Measurements from ENCODE around the gene CPNE1.

- TF ChIP-seq JUND (IDR thresholded peaks at IDR 0.05; ENCODE audit: low read length), result no peak
- no peak for TF ChIP-seq POLR2AphosphoS5 (IDR thresholded peaks at IDR 0.05; ENCODE audit: low read depth, low read length)
- no peak for TF ChIP-seq EP300 (IDR thresholded peaks at IDR 0.05; ENCODE audit: borderline replicate concordance in 1 of 2, low read depth in 2 of 2, low read length in 2 of 2)
- TF ChIP-seq POLR2A (IDR thresholded peaks at IDR 0.05; ENCODE audit: control extremely low read depth in 1 of 2, low read depth in 2 of 2, low read length in 2 of 2), result no peak
- TF ChIP-seq RFX5 (IDR thresholded peaks at IDR 0.05; ENCODE audit: borderline replicate concordance, low read depth, low read length), result no peak
- TF ChIP-seq, protein P1, sequence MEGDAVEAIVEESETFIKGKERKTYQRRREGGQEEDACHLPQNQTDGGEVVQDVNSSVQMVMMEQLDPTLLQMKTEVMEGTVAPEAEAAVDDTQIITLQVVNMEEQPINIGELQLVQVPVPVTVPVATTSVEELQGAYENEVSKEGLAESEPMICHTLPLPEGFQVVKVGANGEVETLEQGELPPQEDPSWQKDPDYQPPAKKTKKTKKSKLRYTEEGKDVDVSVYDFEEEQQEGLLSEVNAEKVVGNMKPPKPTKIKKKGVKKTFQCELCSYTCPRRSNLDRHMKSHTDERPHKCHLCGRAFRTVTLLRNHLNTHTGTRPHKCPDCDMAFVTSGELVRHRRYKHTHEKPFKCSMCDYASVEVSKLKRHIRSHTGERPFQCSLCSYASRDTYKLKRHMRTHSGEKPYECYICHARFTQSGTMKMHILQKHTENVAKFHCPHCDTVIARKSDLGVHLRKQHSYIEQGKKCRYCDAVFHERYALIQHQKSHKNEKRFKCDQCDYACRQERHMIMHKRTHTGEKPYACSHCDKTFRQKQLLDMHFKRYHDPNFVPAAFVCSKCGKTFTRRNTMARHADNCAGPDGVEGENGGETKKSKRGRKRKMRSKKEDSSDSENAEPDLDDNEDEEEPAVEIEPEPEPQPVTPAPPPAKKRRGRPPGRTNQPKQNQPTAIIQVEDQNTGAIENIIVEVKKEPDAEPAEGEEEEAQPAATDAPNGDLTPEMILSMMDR (IDR thresholded peaks at IDR 0.05; ENCODE audit: control extremely low read depth in 1 of 3, insufficient read depth in 1 of 3, low read depth in 1 of 3, low read length in 3 of 3), result no peak
- TF ChIP-seq KDM5A (IDR thresholded peaks at IDR 0.05; ENCODE audit: low read length), result no peak
- no peak for TF ChIP-seq CEBPB (IDR thresholded peaks at IDR 0.05; ENCODE audit: low read depth, low read length)
- TF ChIP-seq GABPA (IDR thresholded peaks at IDR 0.05; ENCODE audit: borderline replicate concordance, insufficient read depth, low read length), result no peak
- no peak for TF ChIP-seq MAX (IDR thresholded peaks at IDR 0.05)
- no peak for TF ChIP-seq SP1 (IDR thresholded peaks at IDR 0.05; ENCODE audit: low read depth, low read length)
- no peak for TF ChIP-seq CREB1 (IDR thresholded peaks at IDR 0.05)
- no peak for TF ChIP-seq MAFK (IDR thresholded peaks at IDR 0.05; ENCODE audit: low read depth, low read length)
- no peak for TF ChIP-seq EZH2 (IDR thresholded peaks at IDR 0.05; ENCODE audit: low read depth, low read length, severe bottlenecking)
Observed at GRCh38 chr20:35602851-35603495, 61.7 kb downstream of the CPNE1 start.
